IMR-90 (cell line): Measurements from ENCODE around the gene DCTN1. TPM values are rescaled to one million over a fixed set of nuclear protein-coding genes. Genes with fewer than 3 reads are reported as not detected.

Experiments used
- ATAC-seq: fragments of 200-7000 bp; cut with Tn5 transposase; 2 replicates; pipeline ENCODE4 v1.9.1; 2020; ENCODE audit warnings: low read depth, mild to moderate bottlenecking, moderate library complexity
- BruUV-seq: library from RNA; stranded (reverse); fragments of 400-500 nt; replicated peaks from 2 replicates; lab custom pipeline; 2021; lab: Mats Ljungman, UMichigan
- CTCF ChIA-PET: fragments of 300-600 bp; formaldehyde crosslinking; extraction: SDS; loops from one replicate; lab custom pipeline; 2021; ENCODE audit warnings: antibody characterized with exemption; lab: Yijun Ruan, JAX
- POLR2A ChIA-PET: fragments of 300-600 bp; sonication (Branson Sonifier 250); formaldehyde crosslinking; loops from one replicate; lab custom pipeline; 2022; ENCODE audit warnings: antibody characterized with exemption; ENCODE audit not compliant: unreplicated experiment; lab: Charles Lee
- DNase-seq: peaks from one replicate; pipeline ENCODE4 v3.0.0; 2013
- H2AFZ ChIP-seq: replicated peaks from 2 replicates; pipeline ENCODE3; 2013; ENCODE audit warnings: low read length, mild to moderate bottlenecking; ENCODE audit not compliant: poor library complexity
- H2AK5ac ChIP-seq: 2 replicates; pipeline ENCODE4 v1.6.1; 2013; ENCODE audit warnings: low read depth, low read length, inconsistent platforms
- H2AK9ac ChIP-seq: replicated peaks from 2 replicates; pipeline ENCODE3; 2013; ENCODE audit warnings: mild to moderate bottlenecking, low read depth, low read length, moderate library complexity; ENCODE audit not compliant: poor library complexity
- H2BK120ac ChIP-seq: 2 replicates; pipeline ENCODE4 v1.6.1; 2013; ENCODE audit warnings: low read depth, low read length, inconsistent platforms
- H2BK15ac ChIP-seq: 3 replicates; pipeline ENCODE4 v1.6.1; 2013; ENCODE audit warnings: low read depth, low read length, inconsistent platforms
- H2BK20ac ChIP-seq: 2 replicates; pipeline ENCODE4 v1.6.1; 2013; ENCODE audit warnings: low read depth, mild to moderate bottlenecking, inconsistent platforms, low read length, moderate library complexity
- H2BK5ac ChIP-seq: 2 replicates; pipeline ENCODE4 v1.6.1; 2013; ENCODE audit warnings: mild to moderate bottlenecking, low read depth, low read length, inconsistent platforms; ENCODE audit not compliant: poor library complexity, severe bottlenecking
- H3K14ac ChIP-seq: replicated peaks from 2 replicates; pipeline ENCODE4 v1.6.1; 2013; ENCODE audit warnings: low read depth, low read length, inconsistent platforms
- H3K18ac ChIP-seq: 2 replicates; pipeline ENCODE4 v1.6.1; 2013; ENCODE audit warnings: low read depth, low read length, control low read depth
- H3K23ac ChIP-seq: 2 replicates; pipeline ENCODE4 v1.6.1; 2013; ENCODE audit warnings: low read depth, low read length, inconsistent platforms
- H3K27ac ChIP-seq: 2 replicates; pipeline ENCODE4 v1.5.1; 2013; ENCODE audit warnings: mild to moderate bottlenecking, control low read depth, low read length; ENCODE audit not compliant: insufficient read depth
- H3K27me3 ChIP-seq: 2 replicates; pipeline ENCODE4 v1.6.1; 2013; ENCODE audit warnings: low read length; ENCODE audit not compliant: control insufficient read depth, insufficient read depth
- H3K36me3 ChIP-seq: 2 replicates; pipeline ENCODE4 v1.6.1; 2013; ENCODE audit warnings: low read length, mixed read lengths; ENCODE audit not compliant: control insufficient read depth, insufficient read depth
- H3K4ac ChIP-seq: 2 replicates; pipeline ENCODE4 v1.6.1; 2013; ENCODE audit warnings: low read depth, low read length, inconsistent platforms
- H3K4me1 ChIP-seq: 2 replicates; pipeline ENCODE4 v1.6.1; 2013; ENCODE audit warnings: low read length, mixed read lengths; ENCODE audit not compliant: control insufficient read depth, insufficient read depth
- H3K4me2 ChIP-seq: 2 replicates; pipeline ENCODE4 v1.6.1; 2013; ENCODE audit warnings: low read depth, mild to moderate bottlenecking, control low read depth, low read length, moderate library complexity
- H3K4me3 ChIP-seq: 2 replicates; pipeline ENCODE4 v1.5.1; 2013; ENCODE audit warnings: low read depth, mild to moderate bottlenecking, control low read depth, low read length, moderate library complexity; ENCODE audit not compliant: insufficient read depth
- H3K56ac ChIP-seq: 2 replicates; pipeline ENCODE4 v1.6.1; 2013; ENCODE audit warnings: low read length, inconsistent platforms; ENCODE audit not compliant: insufficient read depth; ENCODE audit errors: extremely low read depth
- H3K79me1 ChIP-seq, 2 experiments: 2 replicates each; pipeline ENCODE4 v1.6.1; 2013; ENCODE audit warnings: low read length in 2 of 2, inconsistent platforms in 1 of 2, low read depth in 1 of 2
- H3K9ac ChIP-seq: 2 replicates; pipeline ENCODE4 v1.6.1; 2013; ENCODE audit warnings: low read depth, low read length, control low read depth
- H3K9me1 ChIP-seq: 2 replicates; pipeline ENCODE4 v1.6.1; 2013; ENCODE audit warnings: low read length, inconsistent platforms; ENCODE audit not compliant: insufficient read depth
- H3K9me3 ChIP-seq: 2 replicates; pipeline ENCODE4 v1.6.1; 2013; ENCODE audit warnings: low read length; ENCODE audit not compliant: control insufficient read depth, insufficient read depth
- H4K20me1 ChIP-seq: 2 replicates; pipeline ENCODE4 v1.6.1; 2013; ENCODE audit warnings: low read length, inconsistent platforms; ENCODE audit not compliant: insufficient read depth
- H4K5ac ChIP-seq: 2 replicates; pipeline ENCODE4 v1.6.1; 2013; ENCODE audit warnings: mild to moderate bottlenecking, low read depth, low read length, control low read depth
- H4K8ac ChIP-seq, 2 experiments: 2 replicates each; pipeline ENCODE4 v1.6.1; 2013; ENCODE audit warnings: low read depth in 2 of 2, low read length in 2 of 2, control low read depth in 1 of 2, inconsistent platforms in 1 of 2
- H4K91ac ChIP-seq: 2 replicates; pipeline ENCODE4 v1.6.1; 2013; ENCODE audit warnings: low read depth, low read length, inconsistent platforms; ENCODE audit not compliant: insufficient read depth
- RAD21 ChIP-seq: IDR thresholded peaks from 2 replicates; pipeline ENCODE4 v1.6.1; 2012; ENCODE audit warnings: low read length, improper control_type of control experiment
- WGBS, 2 experiments: methylation state at CpG; one replicate each; pipeline versions ENCODE4 v1.1.5 to v1.1.7; 2013; ENCODE audit warnings: missing lambda C conversion rate in 2 of 2; ENCODE audit not compliant: insufficient read length in 1 of 2; ENCODE audit errors: extremely low coverage in 2 of 2; 5-methylcytosine and 5-hydroxymethylcytosine counted together
- dilution Hi-C: fragments of 300-500 bp; cut with HindIII; formaldehyde crosslinking; loops from one replicate; pipeline ENCODE4 v1.14.3; 2018; ENCODE audit warnings: low sequenced_read_pairs; ENCODE audit not compliant: unreplicated experiment
- in situ Hi-C: fragments of 300-500 bp; cut with MboI; formaldehyde crosslinking; loops from 3 replicates; pipeline ENCODE4 v1.14.3; 2019; ENCODE audit warnings: low sequenced_read_pairs, inconsistent platforms, mixed read lengths
- intact Hi-C: fragments of 100-400 bp; cut with micrococcal nuclease; formaldehyde crosslinking; loops from 2 replicates; pipeline ENCODE4 v1.10.0; 2022
- polyA plus RNA-seq, 3 experiments: library from polyadenylated mRNA; depleted of rRNA; stranded (reverse); fragments of >200 nt; gene quantifications; 2 replicates each; pipeline ENCODE4 v1.2.3, GENCODE V29; 2012; ENCODE audit warnings: low replicate concordance in 1 of 3
- total RNA-seq: library from RNA; depleted of rRNA; stranded (reverse); fragments of >200 nt; gene quantifications from 2 replicates; pipeline ENCODE4 v1.2.3, GENCODE V29; 2012

DCTN1 gene
- total and polyA plus RNA-seq, 2 of the 4 experiments (the other 2 are of a cell fraction), result 136 to 204 TPM

DNA sequence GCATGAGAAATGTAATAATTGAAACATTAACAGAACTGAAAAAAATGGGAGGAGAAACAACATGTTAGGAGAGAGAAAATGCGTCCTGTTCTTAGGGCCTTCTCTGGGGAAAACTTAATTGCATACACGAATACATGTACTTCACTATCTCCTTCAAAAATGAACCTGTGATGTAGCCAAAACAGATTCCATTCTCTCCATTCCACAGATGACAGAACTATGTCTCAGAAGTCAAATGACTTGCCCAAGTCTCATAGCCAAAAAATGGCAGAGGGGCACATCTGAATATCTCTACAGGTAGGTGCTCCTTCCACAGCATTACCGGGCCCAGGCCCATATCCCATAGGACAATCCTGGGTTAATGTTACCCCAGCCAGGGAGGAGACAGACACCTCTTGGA is 3.9 kb upstream of the DCTN1 start:
- H3K4me1 ChIP-seq, result peaks cover 24% of the 10 kb centered on the region
- WGBS, 2 experiments, result no CpG with 5 or more reads among the region's 3 CpGs
- H4K5ac ChIP-seq, result no peak overlapping the region
- H3K9me3 ChIP-seq, result no peaks in the 10 kb centered on the region
- no peak overlapping the region for H2AK9ac ChIP-seq
- in situ Hi-C loops (no loop called here), dilution Hi-C loops (no loop called here), intact Hi-C loops (no loop called here)
- DNase-seq, result peak; percentile 36
- no peak overlapping the region for H3K14ac ChIP-seq
- peaks cover 35% of the 10 kb centered on the region for H3K9me1 ChIP-seq
- peak overlapping the region; percentile 11 for H2BK5ac ChIP-seq
- H4K8ac ChIP-seq, result peak overlapping the region in 1 of 2 experiments; percentile 43; a peak in 1 of 4 replicates
- no peaks in the 10 kb centered on the region for H3K27me3 ChIP-seq
- H3K4me2 ChIP-seq, result no peak overlapping the region; the same call in 1 of the 2 replicates
- no peak for TF ChIP-seq RAD21
- no peak overlapping the region for H3K18ac ChIP-seq
- H3K23ac ChIP-seq, result no peak overlapping the region
- H2BK15ac ChIP-seq, result no peak overlapping the region
- no peak overlapping the region for H2AK5ac ChIP-seq
- H3K79me1 ChIP-seq, result peaks cover 22 to 95% of the 10 kb centered on the region in 2 experiments
- peaks cover 49% of the 10 kb centered on the region for H4K20me1 ChIP-seq
- no peak overlapping the region for H3K9ac ChIP-seq
- H4K91ac ChIP-seq, result no peak overlapping the region
- ChIA-PET CTCF (no interaction called here), POLR2A (no interaction called here)
- H3K27ac ChIP-seq, result peak overlapping the region; percentile 27; the same call in 1 of the 2 replicates
- H3K36me3 ChIP-seq, result peaks cover 6% of the 10 kb centered on the region
- peak overlapping the region; percentile 55; the same call in 1 of the 2 replicates for H3K4ac ChIP-seq
- no peak overlapping the region for H2BK120ac ChIP-seq
- H3K4me3 ChIP-seq, result no peak overlapping the region
- 0 out of 2 replicates have a peak overlapping the region, but pooled peaks have one; percentile 49 for H2BK20ac ChIP-seq
- no TSS peak for BruUV-seq
- H2AFZ ChIP-seq, result no peak overlapping the region
- no peak overlapping the region for H3K56ac ChIP-seq
- ATAC-seq, result no peak; the same call in 1 of the 2 replicates
